ENCODE measurements around the gene WDR64.

WDR64 gene

DNA sequence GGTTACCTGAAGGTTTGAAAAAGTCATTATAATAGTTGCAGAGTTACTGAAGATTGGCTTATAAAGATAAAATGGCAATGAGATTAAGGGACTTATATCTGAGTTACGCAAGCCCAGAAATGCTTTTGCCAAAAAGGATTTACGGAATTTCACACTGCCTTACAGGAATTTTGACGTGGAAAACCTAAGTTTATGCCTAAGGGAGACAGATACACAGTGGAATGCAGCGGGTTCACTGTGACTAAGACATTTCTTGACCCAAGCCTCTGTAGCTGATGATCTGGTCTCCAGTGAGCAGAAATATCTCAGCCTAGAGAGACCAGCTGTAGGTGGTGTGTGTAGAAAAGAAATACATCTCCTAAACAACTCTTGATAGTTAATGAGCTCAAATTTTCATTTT, 185.8 kb downstream of the WDR64 start:
- no peak for DNase-seq (ENCODE audit: low read depth, low spot score)

- DNase-seq (ENCODE audit: low read depth, low spot score): no peak
Measured at GRCh38 chr1:241838897-241839296, 186.8 kb downstream of the WDR64 start.

- DNase-seq (ENCODE audit: low read depth, low spot score): no peak
Measured at GRCh38 chr1:241839369-241839979, 187.4 kb downstream of the WDR64 start.

- no peak for DNase-seq (ENCODE audit: low read depth, low spot score)
Measured at GRCh38 chr1:241840164-241840563, 188.1 kb downstream of the WDR64 start.

- DNase-seq (ENCODE audit: low read depth, low spot score): no peak
Measured at GRCh38 chr1:241841691-241842090, 189.6 kb downstream of the WDR64 start.

DNA sequence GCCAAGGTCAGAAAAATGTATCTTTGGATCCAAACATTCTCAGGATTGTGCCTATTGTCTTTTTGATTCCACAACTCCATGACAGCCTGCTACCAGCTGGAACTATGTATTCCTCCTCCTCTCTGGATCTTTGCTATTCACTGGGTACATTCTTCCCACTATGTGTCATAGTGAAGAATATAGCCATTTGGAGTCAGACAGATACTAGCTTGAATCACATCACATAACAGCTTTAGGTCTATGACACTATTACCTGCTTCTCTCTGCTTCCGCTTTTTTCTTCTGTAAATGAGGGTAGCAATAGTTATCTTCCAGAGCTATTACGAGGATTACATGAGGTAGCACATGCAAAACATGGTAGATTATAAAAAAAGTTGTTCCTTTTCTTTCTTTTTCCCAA, 190.5 kb downstream of the WDR64 start:
- DNase-seq (ENCODE audit: low read depth, low spot score): no peak

DNA sequence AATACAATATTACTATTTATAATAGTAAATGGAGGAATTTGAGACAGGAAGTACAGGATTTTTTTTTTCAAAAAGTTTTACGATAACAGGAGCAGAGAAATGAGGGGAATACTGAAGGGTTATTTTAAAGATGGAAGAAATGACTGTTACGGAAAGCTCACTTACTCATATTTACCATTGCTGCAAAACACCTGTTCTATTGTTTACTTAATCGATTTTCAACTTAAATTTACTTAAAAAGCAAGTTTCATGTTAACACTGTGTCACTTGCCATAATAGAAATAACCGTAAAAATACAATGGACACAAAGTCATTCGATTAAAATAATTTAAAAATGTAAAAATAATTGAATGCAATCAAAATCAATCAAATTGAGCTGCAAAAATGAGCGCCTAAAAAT, 192.5 kb downstream of the WDR64 start:
- no peak for DNase-seq (ENCODE audit: low read depth, low spot score)

GRCh38 chr1:241846375-241846774, 194.3 kb downstream of the WDR64 start:
- no peak for DNase-seq (ENCODE audit: low read depth, low spot score)

GRCh38 chr1:241846862-241847539, 194.9 kb downstream of the WDR64 start:
- DNase-seq (ENCODE audit: low read depth, low spot score): no peak

DNA sequence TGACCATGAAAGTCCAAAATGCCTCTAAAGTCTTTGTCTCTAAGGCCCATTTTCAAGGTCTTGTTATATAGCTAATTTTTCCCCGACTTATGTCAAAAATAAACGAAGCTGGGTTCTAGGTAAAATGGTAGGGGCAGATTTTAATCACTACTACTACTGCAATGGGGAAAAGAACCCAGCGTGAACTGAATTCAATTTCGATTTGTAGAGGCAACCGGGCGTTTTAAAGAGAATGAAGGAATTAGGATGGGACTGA, 195.4 kb downstream of the WDR64 start:
- DNase-seq (ENCODE audit: low read depth, low spot score): no peak

- peak; percentile 95 for DNase-seq (ENCODE audit: low read depth, low spot score)
Measured at GRCh38 chr1:241847796-241848685, 196.0 kb downstream of the WDR64 start, which contains the start of gene EXO1. Gene EXO1 (plus strand): TSS chr1:241848204. CDS start chr1:241850426, 2,222 bp downstream.

DNA sequence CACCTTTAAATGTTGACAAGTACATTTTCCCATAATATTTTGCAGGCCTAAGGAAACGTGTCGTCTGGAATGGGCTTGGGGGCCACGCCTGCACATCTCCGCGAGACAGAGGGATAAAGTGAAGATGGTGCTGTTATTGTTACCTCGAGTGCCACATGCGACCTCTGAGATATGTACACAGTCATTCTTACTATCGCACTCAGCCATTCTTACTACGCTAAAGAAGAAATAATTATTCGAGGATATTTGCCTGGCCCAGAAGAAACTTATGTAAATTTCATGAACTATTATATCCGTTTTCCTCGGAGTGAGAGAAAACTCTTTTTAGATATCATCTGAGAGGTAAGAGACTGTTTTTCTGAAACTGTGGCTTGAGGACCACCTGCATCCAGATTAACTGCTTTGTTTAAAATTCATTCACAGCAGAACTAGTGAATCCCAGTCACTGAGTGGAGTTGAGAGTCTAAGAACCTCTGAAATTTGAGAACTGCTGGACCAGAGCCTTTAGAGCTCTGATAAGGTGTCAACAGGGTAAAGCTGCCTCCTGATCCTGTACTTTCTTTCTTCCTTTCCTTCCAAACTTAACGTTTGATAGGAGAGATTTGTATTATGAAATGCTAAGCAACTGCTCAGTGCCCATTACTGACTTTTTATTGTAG, 196.7 kb downstream of the WDR64 start:
- no peak for DNase-seq (ENCODE audit: low read depth, low spot score)

DNA sequence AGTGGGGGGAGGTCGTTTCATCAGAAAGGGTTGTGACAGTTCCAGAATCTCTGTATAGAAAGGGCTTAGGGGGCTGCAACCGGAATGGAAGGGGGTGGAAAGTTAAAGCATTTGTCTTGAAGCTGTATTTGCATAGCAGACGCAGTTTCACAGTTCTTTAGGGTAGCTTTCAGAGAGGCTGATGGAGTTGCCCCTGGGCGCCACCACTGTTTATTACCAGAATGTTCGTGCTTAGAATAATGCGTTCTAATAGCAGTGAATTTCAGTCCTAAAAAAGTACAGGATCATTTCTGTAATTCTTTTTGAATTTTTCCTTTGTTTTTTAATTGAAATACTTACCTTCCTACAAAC, 197.2 kb downstream of the WDR64 start:
- peak; percentile 27 for DNase-seq (ENCODE audit: low read depth, low spot score)

Data from ELF-1 (cell line).